Smooth muscle cell of trachea (primary cell): Measurements from ENCODE around the gene MRE11. TPM values are rescaled to one million over a fixed set of nuclear protein-coding genes. Genes with fewer than 3 reads are reported as not detected.

ENCODE experiments used
- total RNA-seq: library from RNA; depleted of rRNA; stranded (reverse); fragments of >200 nt; gene quantifications from 2 replicates; pipeline ENCODE4 v1.2.1, GENCODE V29; 2014

The MRE11 gene
- total RNA-seq: 10.3 and 16.0 TPM in 2 replicates

GRCh38 chr11:94493281-94494125 is at the start of gene MRE11, which contains the start of gene ANKRD49:
Gene MRE11, minus strand, starts transcription at chr11:94493844. Its CDS starts 1,043 bp downstream, at chr11:94492801.
Gene ANKRD49, plus strand, starts transcription at chr11:94493984. Its CDS starts 2,710 bp downstream, at chr11:94496694.

GRCh38 chr11:94511932-94512781 is 18.5 kb upstream of the MRE11 start, which contains the start of gene C11orf97:
Gene C11orf97, plus strand, starts transcription at chr11:94512461. Its CDS starts 68 bp downstream, at chr11:94512529.

GRCh38 chr11:94400839-94401772 is 92.5 kb downstream of the MRE11 start, which contains the start of gene GPR83:
Gene GPR83, minus strand, starts transcription at chr11:94401419. Its CDS starts 172 bp downstream, at chr11:94401247.

Other genes starting within 250 kb of the MRE11 start
- not detected in 2 replicates for gene IZUMO1R, start 189.3 kb downstream of the MRE11 start, total RNA-seq
- gene GPR83, start 92.4 kb downstream of the MRE11 start, total RNA-seq: under 0.01 TPM in 1 of 2 replicates, not detected in the other
- 8.6 and 13.2 TPM in 2 replicates for gene ANKRD49, start 140 bp upstream of the MRE11 start, total RNA-seq
- not detected in 2 replicates for gene C11orf97, start 18.6 kb upstream of the MRE11 start, total RNA-seq
- 4.9 and 6.6 TPM in 2 replicates for gene FUT4, start 50.1 kb upstream of the MRE11 start, total RNA-seq
- gene PIWIL4, start 73.5 kb upstream of the MRE11 start, total RNA-seq: 4.1 and 4.5 TPM in 2 replicates